ENCODE data around the gene RALGAPA2. TPM values are rescaled to one million over a fixed set of nuclear protein-coding genes. Genes with fewer than 3 reads are reported as not detected.

The RALGAPA2 gene
- total RNA-seq, 1 experiment from 2014 or later, result 10.8 TPM

- TF ChIP-seq POLR2AphosphoS5 (IDR thresholded peaks at IDR 0.05; ENCODE audit: low read depth, low read length) (no peak), EZH2 (IDR thresholded peaks at IDR 0.05) (no peak), CEBPB (IDR thresholded peaks at IDR 0.05; ENCODE audit: low read depth) (no peak), SP1 (IDR thresholded peaks at IDR 0.05; ENCODE audit: low read depth) (no peak), YY1 (IDR thresholded peaks at IDR 0.05; ENCODE audit: extremely low read depth, insufficient replicate concordance, low read depth, low read length) (no peak)
Measured at GRCh38 chr20:20517296-20517695, 195.1 kb downstream of the RALGAPA2 start (continued).

GRCh38 chr20:20513720-20514119 is 198.7 kb downstream of the RALGAPA2 start:
- intact Hi-C loops (cut with micrococcal nuclease), result no loop called here
- Histone ChIP-seq H3K4me1 (ENCODE audit: control insufficient read depth in 1 of 2, insufficient read depth in 2 of 2, low read length in 2 of 2) (no peaks in the 10 kb centered on the region), H3K4me2 (ENCODE audit: low read length) (no peak overlapping the region), H3K27ac (ENCODE audit: low read depth, low read length) (no peak overlapping the region), H3K9me2 (ENCODE audit: insufficient read depth) (no peaks in the 10 kb centered on the region), H2AFZ (ENCODE audit: low read depth, low read length, poor library complexity, severe bottlenecking) (no peak overlapping the region), H3K9me3 (ENCODE audit: control insufficient read depth in 1 of 2, insufficient read depth in 1 of 2, low read depth in 1 of 2, low read length in 2 of 2) (no peaks in the 10 kb centered on the region), H3K27me3 (ENCODE audit: insufficient read depth, low read length) (no peaks in the 10 kb centered on the region), H3K4me3 (replicated peaks in 1 of 2; ENCODE audit: low read depth in 1 of 2, low read length in 2 of 2) (no peak overlapping the region), H3K36me3 (ENCODE audit: control insufficient read depth in 1 of 2, insufficient read depth in 2 of 2, low read length in 2 of 2) (no peaks in the 10 kb centered on the region), H3K79me2 (ENCODE audit: insufficient read depth, low read length) (no peaks in the 10 kb centered on the region), H3K9ac (ENCODE audit: low read length) (no peak overlapping the region), H4K20me1 (ENCODE audit: insufficient read depth) (no peaks in the 10 kb centered on the region)
- CTCF ChIA-PET, result no interaction called here
- BruUV-seq (replicated peaks), result no TSS peak
- DNase-seq (ENCODE audit: low read depth, low spot score) (no peak), ATAC-seq (no peak)
- RAD21 ChIA-PET (ENCODE audit: low non-redundant PET in 1 of 2, low total read pairs in 2 of 2, uncharacterized antibody in 2 of 2, unreplicated experiment in 2 of 2), result no interaction called here
- POLR2A ChIA-PET, result no interaction called here
- TF ChIP-seq SRF (IDR thresholded peaks at IDR 0.05; ENCODE audit: low read depth) (no peak), REST (IDR thresholded peaks at IDR 0.05; ENCODE audit: low read depth) (no peak), CBX3 (IDR thresholded peaks at IDR 0.05; ENCODE audit: low read depth) (no peak), CEBPB (IDR thresholded peaks at IDR 0.05; ENCODE audit: low read depth) (no peak), ELF1 (IDR thresholded peaks at IDR 0.05; ENCODE audit: borderline replicate concordance, low read depth) (no peak), ZBTB33 (IDR thresholded peaks at IDR 0.05; ENCODE audit: extremely low read depth, insufficient replicate concordance, low read length) (no peak), EZH2phosphoT487 (IDR thresholded peaks at IDR 0.05; ENCODE audit: borderline replicate concordance) (no peak), EZH2 (IDR thresholded peaks at IDR 0.05) (no peak), MAX (IDR thresholded peaks at IDR 0.05) (no peak), EGR1 (IDR thresholded peaks at IDR 0.05; ENCODE audit: low read depth) (no peak), SP1 (IDR thresholded peaks at IDR 0.05; ENCODE audit: low read depth) (no peak), POLR2AphosphoS5 (IDR thresholded peaks at IDR 0.05; ENCODE audit: low read depth, low read length) (no peak), RAD21 (IDR thresholded peaks at IDR 0.05; ENCODE audit: low read depth) (no peak), ATF3 (IDR thresholded peaks at IDR 0.05) (no peak), FOSL1 (IDR thresholded peaks at IDR 0.05; ENCODE audit: low read depth) (no peak), ZFX (IDR thresholded peaks at IDR 0.05) (no peak)

Measured in HCT116 (cell line).